Epithelial cell of proximal tubule (primary cell): Measurements from ENCODE around the gene SLC1A4. TPM values are rescaled to one million over a fixed set of nuclear protein-coding genes. Genes with fewer than 3 reads are reported as not detected.
"Not testable (repeated sequence)": the region's sequence is repeated elsewhere in the genome, so short reads cannot be mapped to it uniquely, and the experiment has no call there.

ENCODE experiments used
- DNase-seq: peaks from one replicate; pipeline ENCODE4 v3.0.0-alpha.2; 2011; ENCODE audit warnings: low read depth
- H3K4me3 ChIP-seq: 2 replicates; pipeline ENCODE4 v1.5.1; 2011; ENCODE audit warnings: low read depth, mild to moderate bottlenecking, low read length
- CTCF ChIP-seq: conservative IDR thresholded peaks from 2 replicates; pipeline ENCODE4 v1.5.1; 2012; ENCODE audit warnings: low read depth, mild to moderate bottlenecking, low read length
- total RNA-seq: library from RNA; depleted of rRNA; stranded (reverse); fragments of >200 nt; gene quantifications from 2 replicates; pipeline ENCODE4 v1.2.3, GENCODE V29; 2015

SLC1A4 gene
- total RNA-seq, 1 donor from 2014 or later = 19.8 TPM

DNA sequence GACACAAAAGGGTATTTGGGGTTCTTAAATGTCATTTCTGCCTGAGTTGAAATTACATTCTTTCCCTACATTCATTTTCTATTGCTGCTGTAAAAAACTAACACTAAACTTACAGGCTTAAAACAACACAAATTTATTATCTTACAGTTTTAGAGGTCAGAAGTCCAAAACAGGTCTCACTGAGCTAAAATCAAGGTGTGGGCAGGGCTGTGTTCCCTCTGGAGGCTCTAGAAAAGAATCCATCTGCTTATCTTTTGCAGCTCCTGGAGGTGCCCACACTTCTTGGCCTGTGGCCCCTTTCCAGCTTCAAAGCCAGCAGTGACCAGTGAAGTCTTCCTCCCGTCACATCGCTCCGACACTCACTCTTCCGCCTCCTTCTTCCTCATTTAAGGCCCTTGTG lies 23.2 kb upstream of the SLC1A4 start:
- TF ChIP-seq CTCF = no peak
- no peak overlapping the region for H3K4me3 ChIP-seq
- DNase-seq = no peak

GRCh38 chr2:64966839-64967238 lies 22.4 kb upstream of the SLC1A4 start:
- no peak overlapping the region for H3K4me3 ChIP-seq
- no peak for DNase-seq
- TF ChIP-seq CTCF = no peak

- no peak for DNase-seq
- H3K4me3 ChIP-seq = no peak overlapping the region
- no peak for TF ChIP-seq CTCF
Observed at GRCh38 chr2:64967601-64968000, 21.6 kb upstream of the SLC1A4 start.

- not testable (repeated sequence) for H3K4me3 ChIP-seq, DNase-seq
Observed at GRCh38 chr2:64969086-64969485, 20.1 kb upstream of the SLC1A4 start.

DNA sequence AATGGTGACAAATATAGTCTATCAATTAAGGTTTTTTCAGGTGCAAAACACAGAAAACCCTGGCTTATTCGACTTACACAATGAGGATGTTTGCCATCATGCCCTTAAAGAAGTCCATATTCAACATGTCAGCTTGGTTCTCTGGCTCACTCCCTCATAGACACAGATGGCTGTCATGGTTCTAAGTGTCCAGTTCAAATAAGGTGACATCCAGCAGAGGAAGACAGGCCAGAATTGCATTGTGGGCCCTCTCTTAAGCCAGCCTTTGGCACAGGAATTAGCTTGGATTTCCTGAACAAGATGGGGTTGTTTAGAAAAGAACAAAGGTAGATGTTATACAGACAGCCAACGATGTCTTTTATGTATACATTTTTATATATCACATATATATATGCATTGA lies 18.7 kb upstream of the SLC1A4 start:
- H3K4me3 ChIP-seq = no peak overlapping the region
- DNase-seq = no peak
- TF ChIP-seq CTCF = no peak

DNA sequence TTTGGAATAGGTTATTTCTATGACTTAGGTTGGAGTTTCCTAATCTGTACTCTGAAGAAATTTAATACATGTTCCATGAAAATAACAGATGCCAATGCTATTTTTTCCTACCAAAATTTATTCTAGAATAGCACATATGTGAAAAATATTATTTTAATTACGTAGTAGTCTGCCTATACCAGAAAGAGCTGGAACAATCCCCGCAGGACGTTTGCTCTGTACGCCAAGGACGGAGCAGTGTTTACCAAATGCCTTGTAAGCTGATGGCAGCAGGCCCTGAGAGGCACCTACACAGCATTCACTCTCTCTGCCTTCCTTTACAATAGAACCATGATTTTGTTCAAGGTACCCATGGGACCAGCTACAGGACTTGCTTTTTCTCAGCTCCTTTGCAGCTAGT lies 16.8 kb upstream of the SLC1A4 start:
- no peak overlapping the region for H3K4me3 ChIP-seq
- no peak for TF ChIP-seq CTCF
- no peak for DNase-seq

- no peak for DNase-seq
- H3K4me3 ChIP-seq = no peak overlapping the region
- no peak for TF ChIP-seq CTCF
Observed at GRCh38 chr2:64972876-64973275, 16.3 kb upstream of the SLC1A4 start.
